Fibroblast of the aortic adventitia (primary cell): ENCODE data around the gene IL2RA. TPM values are rescaled to one million over a fixed set of nuclear protein-coding genes. Genes with fewer than 3 reads are reported as not detected.
"Not testable (repeated sequence)": the region's sequence is repeated elsewhere in the genome, so short reads cannot be mapped to it uniquely, and the experiment has no call there.

Experiments used
- DNase-seq: peaks from one replicate; pipeline ENCODE4 v3.0.0-alpha.2; 2010; ENCODE audit warnings: low read depth
- H3K4me3 ChIP-seq: 2 replicates; pipeline ENCODE4 v1.5.1; 2011; ENCODE audit warnings: low read depth, mild to moderate bottlenecking, control low read depth, low read length, moderate library complexity
- total RNA-seq: library from RNA; depleted of rRNA; stranded (reverse); fragments of >200 nt; gene quantifications from 2 replicates; pipeline ENCODE4 v1.2.3, GENCODE V29; 2012; ENCODE audit warnings: low replicate concordance
- TF ChIP-seq, protein P1 (sequence below): IDR thresholded peaks from 2 replicates; pipeline ENCODE4 v1.5.1; 2011; ENCODE audit warnings: mild to moderate bottlenecking, low read length, control low read depth, inconsistent platforms; ENCODE audit not compliant: insufficient read depth

IL2RA gene
- total RNA-seq, 1 donor: not detected

DNA sequence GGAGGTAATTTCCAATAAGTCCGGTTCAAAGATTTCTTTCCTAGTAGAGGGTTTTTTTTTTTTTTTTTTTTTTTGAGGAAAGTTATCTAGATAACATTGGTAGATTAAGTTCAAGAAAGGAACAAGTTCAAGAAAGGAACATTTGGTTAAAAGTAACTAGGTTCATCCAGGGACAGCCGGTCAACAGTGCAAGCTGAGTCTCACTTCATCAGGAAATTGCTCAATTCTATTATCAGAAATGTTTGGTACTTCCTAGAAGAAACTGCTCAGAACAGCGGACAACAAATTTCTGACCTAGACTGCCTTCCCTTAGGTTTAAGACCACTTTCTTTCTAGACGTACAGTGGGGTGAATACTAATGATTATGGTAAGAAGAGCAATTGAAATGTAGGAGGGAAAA is 3.7 kb upstream of the IL2RA start:
- H3K4me3 ChIP-seq: no peak overlapping the region
- DNase-seq: peak; percentile 22
- TF ChIP-seq, protein P1, sequence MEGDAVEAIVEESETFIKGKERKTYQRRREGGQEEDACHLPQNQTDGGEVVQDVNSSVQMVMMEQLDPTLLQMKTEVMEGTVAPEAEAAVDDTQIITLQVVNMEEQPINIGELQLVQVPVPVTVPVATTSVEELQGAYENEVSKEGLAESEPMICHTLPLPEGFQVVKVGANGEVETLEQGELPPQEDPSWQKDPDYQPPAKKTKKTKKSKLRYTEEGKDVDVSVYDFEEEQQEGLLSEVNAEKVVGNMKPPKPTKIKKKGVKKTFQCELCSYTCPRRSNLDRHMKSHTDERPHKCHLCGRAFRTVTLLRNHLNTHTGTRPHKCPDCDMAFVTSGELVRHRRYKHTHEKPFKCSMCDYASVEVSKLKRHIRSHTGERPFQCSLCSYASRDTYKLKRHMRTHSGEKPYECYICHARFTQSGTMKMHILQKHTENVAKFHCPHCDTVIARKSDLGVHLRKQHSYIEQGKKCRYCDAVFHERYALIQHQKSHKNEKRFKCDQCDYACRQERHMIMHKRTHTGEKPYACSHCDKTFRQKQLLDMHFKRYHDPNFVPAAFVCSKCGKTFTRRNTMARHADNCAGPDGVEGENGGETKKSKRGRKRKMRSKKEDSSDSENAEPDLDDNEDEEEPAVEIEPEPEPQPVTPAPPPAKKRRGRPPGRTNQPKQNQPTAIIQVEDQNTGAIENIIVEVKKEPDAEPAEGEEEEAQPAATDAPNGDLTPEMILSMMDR: no peak

DNA sequence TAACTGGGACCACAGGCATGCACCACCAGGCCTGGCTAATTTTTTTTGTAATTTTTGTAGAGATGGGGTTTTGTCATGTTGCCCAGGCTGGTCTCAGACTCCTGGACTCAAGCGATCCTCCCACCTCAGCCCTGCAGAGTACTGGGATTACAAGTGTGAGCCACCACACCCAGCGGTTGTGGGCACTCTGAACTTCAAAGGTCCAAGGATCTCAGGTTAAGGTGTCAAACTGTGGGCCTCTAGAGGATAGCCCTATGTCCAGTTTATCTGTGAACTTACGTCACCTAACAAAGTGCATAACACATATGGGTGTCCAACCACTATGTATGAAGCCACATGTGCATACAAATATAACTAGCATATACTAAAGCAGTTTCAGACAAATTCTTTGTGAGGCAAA is 3.2 kb upstream of the IL2RA start:
- H3K4me3 ChIP-seq: no peak overlapping the region
- DNase-seq: no peak
- TF ChIP-seq, protein P1: no peak

DNA sequence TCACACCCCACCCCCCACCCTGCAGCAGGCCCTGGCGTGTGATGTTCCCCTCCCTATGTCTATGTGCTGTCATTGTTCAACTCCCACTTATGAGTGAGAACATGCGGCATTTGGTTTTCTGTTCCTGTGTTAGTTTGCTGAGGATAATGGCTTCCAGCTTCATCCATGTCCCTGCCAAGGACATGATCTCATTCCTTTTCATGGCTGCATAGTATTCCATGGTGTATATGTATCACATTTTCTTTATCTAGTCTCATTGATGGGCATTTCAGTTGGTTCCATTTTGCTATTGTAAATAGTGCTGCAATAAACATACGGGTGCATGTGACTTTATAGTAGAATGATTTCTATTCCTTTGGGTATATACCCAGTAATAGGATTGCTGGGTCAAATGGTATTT is 2.6 kb upstream of the IL2RA start:
- DNase-seq, H3K4me3 ChIP-seq: not testable (repeated sequence)

DNA sequence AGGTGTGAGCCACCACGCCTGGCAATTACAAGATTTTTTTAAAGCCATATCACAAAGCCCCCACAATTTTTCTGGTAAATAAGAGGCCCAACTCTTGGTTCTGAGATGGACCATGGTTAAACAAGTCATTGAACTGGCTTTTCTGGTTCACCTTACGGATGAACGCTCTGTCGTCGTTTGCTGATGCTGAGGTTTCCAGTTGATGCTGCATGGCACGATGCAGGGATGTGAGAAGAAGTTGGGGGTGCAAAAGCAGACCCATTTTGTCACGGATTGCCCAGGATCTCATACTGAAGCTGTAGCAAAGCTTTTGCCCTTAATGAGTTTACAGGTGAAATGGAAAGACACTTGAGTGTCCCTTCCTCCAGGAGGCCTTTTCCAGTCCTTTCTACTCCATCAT is 2.0 kb upstream of the IL2RA start:
- TF ChIP-seq, protein P1: no peak

DNA sequence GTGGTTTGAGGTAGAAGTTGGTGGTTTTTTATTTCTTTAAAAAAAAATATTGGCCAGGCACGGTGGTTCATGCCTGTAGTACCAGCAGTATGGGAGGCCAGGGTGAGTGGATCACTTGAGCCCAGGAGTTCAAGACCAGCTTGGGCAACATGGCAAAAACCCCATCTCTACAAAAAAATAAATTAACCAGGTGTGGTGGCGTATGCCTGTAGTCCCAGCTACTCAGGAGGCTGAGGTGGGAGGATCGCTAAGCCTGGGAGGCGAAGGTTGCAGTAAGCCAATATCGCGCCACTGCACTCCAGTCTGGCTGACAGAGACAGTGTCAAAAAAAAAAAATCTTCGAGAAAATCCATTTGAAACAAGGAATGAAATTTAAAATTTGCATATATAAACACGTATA is 1.1 kb downstream of the IL2RA start:
- TF ChIP-seq, protein P1: no peak
- H3K4me3 ChIP-seq: no peak overlapping the region
- no peak for DNase-seq

More for the DNA sequence above, 2.0 kb upstream of the IL2RA start:
- H3K4me3 ChIP-seq: no peak overlapping the region
- no peak for DNase-seq

DNA sequence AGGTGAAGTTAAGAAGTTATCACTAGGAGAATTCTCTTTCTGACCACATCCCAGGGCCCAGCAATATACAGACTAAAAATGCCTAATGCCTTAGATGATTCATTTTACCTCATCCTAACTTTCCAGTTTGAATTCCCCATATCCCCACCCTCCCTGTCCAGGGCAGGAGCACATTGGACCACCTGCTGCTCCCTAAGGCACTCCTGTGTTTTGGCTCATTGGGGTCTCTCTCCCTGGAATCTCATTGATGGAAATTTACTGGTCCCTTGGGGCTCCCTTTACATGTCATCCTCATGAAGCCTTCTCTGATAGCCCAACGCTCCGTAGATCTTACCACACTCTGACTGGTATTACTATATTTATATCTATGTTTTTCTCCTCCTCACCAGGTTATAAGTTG is 2.7 kb downstream of the IL2RA start:
- no peak for DNase-seq
- no peak overlapping the region for H3K4me3 ChIP-seq
- TF ChIP-seq, protein P1: no peak

DNA sequence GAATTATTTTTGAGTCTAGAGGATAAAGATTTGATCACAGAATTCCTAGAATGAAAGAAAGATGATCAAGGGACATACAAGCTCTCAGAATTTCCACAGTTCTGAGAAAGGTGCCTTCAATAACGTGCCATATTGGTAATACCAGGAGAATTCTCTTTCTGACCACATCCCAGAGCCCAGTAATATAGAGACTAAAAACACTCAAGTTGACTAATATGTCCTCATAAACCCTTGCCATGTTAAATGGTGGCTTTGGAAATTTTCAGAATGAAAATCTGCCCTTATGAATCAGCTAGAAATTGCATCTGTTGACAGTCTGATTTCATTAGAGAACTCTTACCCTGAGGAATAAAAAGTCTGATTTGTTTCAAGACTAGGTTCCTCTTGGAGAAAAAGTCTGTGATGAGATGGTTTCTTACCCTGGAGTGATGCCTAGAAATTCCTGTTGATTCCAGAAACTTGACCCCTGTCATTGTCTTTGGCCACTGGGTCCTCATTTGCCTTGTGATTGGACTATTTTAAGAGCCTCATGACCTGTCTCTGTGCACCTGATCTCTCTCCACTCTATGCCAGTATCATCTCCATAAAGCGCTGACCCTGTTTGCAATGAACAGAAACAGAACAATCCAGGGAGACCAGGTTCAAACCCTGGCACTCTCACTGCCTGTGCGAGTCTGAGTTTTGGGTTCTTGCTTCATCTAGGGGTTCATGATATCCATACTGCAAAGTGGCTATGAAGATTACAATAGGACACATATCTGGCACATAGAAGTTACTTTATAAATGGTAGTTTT is 3.3 kb downstream of the IL2RA start:
- TF ChIP-seq, protein P1: no peak
- DNase-seq: no peak
- H3K4me3 ChIP-seq: no peak overlapping the region
